Progenitor cell of endocrine pancreas (in vitro differentiated cells): ENCODE data around the gene EXOSC7. TPM values are rescaled to one million over a fixed set of nuclear protein-coding genes. Genes with fewer than 3 reads are reported as not detected.

Source experiments
- DNase-seq: peaks from one replicate; pipeline ENCODE4 v3.0.0; 2021; ENCODE audit warnings: low spot score; ENCODE audit not compliant: unreplicated experiment
- H3K27ac Mint-ChIP-seq: 2 replicates; pipeline ENCODE4 v1.8.0; 2021; ENCODE audit warnings: mild to moderate bottlenecking, moderate library complexity, mixed read lengths
- H3K27me3 Mint-ChIP-seq: 2 replicates; pipeline ENCODE4 v1.8.0; 2021; ENCODE audit warnings: mixed read lengths
- H3K36me3 Mint-ChIP-seq: 2 replicates; pipeline ENCODE4 v1.8.0; 2022; ENCODE audit warnings: mixed read lengths; ENCODE audit not compliant: insufficient read depth
- H3K4me1 Mint-ChIP-seq: 2 replicates; pipeline ENCODE4 v1.8.0; 2021; ENCODE audit warnings: low read depth, mixed read lengths
- H3K4me3 Mint-ChIP-seq: 2 replicates; pipeline ENCODE4 v1.8.0; 2021; ENCODE audit warnings: low read depth, mild to moderate bottlenecking, moderate library complexity, mixed read lengths
- H3K9me3 Mint-ChIP-seq: 2 replicates; pipeline ENCODE4 v1.8.0; 2021; ENCODE audit warnings: low read depth, mixed read lengths
- total RNA-seq: library from RNA; stranded (reverse); gene quantifications from 2 replicates; pipeline ENCODE4 v1.2.1, GENCODE V29; 2021
- TF ChIP-seq, protein P1 (sequence below): fragments of 200-600 bp; sonication (generic); IDR thresholded peaks from one replicate; pipeline ENCODE4 v1.5.0; 2021; ENCODE audit warnings: antibody characterized with exemption, mild to moderate bottlenecking; ENCODE audit not compliant: unreplicated experiment

EXOSC7 gene
- total RNA-seq, 1 donor from 2014 or later: 51.2 TPM

DNA sequence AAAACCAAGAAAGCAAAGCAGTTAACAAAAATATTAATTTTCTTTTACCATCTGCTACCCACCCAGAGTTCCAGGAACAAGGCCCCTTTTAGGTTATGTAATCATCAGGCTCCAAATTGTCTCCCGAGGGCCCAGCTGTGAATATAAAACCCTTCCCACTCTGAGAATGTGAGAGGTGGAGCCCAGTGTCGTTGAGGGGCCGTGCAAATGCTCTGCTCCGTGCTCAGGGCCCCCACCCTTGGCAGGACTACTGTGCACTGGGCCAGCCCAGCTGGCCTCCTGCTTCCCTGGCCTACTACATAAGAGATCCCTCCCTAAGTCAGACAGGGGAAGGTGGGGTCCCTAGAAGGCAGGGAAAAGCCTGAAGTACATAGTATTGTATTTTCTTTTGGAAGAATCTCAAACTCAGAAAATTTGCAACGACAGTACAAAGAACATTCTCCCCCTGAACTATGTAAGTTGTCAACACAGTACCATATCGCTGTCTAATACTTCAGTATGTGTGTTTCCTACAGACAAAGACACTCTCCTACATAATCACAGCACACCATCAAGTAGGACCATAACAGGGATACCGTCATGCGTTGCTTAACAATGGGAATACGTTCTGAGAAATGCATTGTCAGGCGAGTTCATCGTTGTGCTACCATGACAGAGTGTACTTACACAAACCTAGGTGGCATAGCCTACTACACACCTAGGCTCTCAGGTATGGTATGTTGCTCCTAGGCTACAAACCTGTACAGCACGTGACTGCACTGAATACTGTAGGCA, 45.7 kb downstream of the EXOSC7 start:
- Mint-ChIP-seq H3K36me3 (no peaks in the 10 kb centered on the region), H3K4me3 (no peak overlapping the region), H3K9me3 (no peaks in the 10 kb centered on the region), H3K4me1 (peaks cover 1% of the 10 kb centered on the region), H3K27ac (no peak overlapping the region), H3K27me3 (peaks cover 15% of the 10 kb centered on the region)
- TF ChIP-seq, protein P1, sequence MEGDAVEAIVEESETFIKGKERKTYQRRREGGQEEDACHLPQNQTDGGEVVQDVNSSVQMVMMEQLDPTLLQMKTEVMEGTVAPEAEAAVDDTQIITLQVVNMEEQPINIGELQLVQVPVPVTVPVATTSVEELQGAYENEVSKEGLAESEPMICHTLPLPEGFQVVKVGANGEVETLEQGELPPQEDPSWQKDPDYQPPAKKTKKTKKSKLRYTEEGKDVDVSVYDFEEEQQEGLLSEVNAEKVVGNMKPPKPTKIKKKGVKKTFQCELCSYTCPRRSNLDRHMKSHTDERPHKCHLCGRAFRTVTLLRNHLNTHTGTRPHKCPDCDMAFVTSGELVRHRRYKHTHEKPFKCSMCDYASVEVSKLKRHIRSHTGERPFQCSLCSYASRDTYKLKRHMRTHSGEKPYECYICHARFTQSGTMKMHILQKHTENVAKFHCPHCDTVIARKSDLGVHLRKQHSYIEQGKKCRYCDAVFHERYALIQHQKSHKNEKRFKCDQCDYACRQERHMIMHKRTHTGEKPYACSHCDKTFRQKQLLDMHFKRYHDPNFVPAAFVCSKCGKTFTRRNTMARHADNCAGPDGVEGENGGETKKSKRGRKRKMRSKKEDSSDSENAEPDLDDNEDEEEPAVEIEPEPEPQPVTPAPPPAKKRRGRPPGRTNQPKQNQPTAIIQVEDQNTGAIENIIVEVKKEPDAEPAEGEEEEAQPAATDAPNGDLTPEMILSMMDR: no peak
- DNase-seq: no peak

DNA sequence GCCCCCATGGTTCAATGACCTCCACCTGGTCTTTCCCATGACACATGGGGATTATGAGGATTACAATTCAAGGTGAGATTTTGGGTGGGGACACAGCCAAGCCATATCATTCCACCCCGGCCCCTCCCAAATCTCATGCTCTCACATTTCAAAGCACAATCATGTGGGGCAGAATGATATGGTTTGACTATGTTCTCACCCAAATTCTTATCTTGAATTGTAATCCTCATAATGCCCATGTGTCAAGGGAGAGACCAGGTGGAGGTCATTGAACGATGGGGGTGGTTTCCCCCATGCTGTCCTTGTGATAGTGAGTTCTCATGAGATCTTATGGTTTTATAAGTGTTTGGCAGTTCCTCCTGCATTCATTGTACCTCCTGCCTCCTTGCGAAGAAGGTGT, 47.6 kb downstream of the EXOSC7 start:
- DNase-seq: no peak
- peaks cover 3% of the 10 kb centered on the region for H3K4me1 Mint-ChIP-seq
- TF ChIP-seq, protein P1: no peak
- H3K36me3 Mint-ChIP-seq: no peaks in the 10 kb centered on the region
- no peaks in the 10 kb centered on the region for H3K9me3 Mint-ChIP-seq
- no peak overlapping the region for H3K4me3 Mint-ChIP-seq
- peaks cover 20% of the 10 kb centered on the region for H3K27me3 Mint-ChIP-seq
- H3K27ac Mint-ChIP-seq: no peak overlapping the region

DNA sequence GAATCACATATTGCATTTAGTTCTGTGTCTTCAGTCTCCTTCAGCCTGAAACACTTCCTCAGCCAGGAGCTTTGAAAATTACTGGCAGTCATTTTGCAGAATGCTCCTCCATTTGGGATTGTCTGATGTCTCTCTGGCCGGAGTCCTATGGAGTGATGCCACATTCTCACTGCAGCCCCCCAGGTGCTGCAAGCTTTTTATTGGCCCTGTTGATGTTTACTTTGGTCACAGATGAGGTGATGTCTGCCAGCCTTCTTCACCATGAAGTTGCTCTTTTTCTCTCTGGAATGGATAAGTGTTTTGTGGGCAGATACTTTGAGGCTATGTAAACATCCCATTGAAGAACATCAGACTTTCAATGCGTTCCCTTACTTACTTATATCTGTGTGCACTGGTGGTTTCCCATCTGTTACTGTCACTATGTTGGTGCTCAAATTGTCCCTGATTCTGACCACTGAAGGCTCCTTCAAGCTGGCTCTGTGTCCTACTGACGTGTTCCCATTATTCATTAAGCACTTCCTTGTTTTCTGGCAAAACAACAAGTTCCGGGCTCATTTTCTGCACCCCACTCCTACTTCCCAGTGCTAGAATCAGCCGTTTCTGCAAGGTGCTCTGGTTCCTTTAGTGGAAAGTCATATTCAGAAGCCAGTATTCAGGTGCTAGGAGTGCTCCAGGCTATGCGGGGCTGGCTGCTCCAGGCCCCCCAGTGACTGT, 48.7 kb downstream of the EXOSC7 start:
- no peaks in the 10 kb centered on the region for H3K36me3 Mint-ChIP-seq
- TF ChIP-seq, protein P1: no peak
- H3K9me3 Mint-ChIP-seq: no peaks in the 10 kb centered on the region
- H3K4me1 Mint-ChIP-seq: peaks cover 3% of the 10 kb centered on the region
- peaks cover 20% of the 10 kb centered on the region for H3K27me3 Mint-ChIP-seq
- H3K27ac Mint-ChIP-seq: no peak overlapping the region
- no peak for DNase-seq
- no peak overlapping the region for H3K4me3 Mint-ChIP-seq

DNA sequence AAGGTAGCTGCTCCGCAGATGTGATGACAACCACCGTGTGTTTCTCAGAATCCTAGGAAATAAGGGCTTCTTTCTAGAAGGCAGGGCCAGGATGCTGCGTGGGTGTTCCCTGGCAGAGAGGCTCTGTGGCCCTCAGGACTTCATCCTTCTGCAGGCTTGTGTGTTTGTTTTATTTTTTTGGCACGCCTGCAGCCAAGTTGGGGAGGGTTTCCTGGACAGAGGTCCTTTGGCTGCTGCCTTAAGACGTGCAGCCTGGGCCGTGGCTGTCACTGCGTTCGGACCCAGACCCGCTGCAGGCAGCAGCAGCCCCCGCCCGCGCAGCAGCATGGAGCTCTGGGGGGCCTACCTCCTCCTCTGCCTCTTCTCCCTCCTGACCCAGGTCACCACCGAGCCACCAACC, 50.0 kb downstream of the EXOSC7 start, which contains the start of gene CLEC3B:
Gene CLEC3B (plus strand): TSS at position 266 of the 400 bp plus-strand sequence. CDS start 60 bp downstream, at position 326.
- Mint-ChIP-seq H3K27me3 (peaks cover 24% of the 10 kb centered on the region), H3K27ac (no peak within 1 kb of the TSS), H3K36me3 (no peaks in the 10 kb centered on the region), H3K9me3 (no peaks in the 10 kb centered on the region), H3K4me3 (no peak within 1 kb of the TSS), H3K4me1 (peaks cover 3% of the 10 kb centered on the region)
- DNase-seq: no peak
- TF ChIP-seq, protein P1: no peak

DNA sequence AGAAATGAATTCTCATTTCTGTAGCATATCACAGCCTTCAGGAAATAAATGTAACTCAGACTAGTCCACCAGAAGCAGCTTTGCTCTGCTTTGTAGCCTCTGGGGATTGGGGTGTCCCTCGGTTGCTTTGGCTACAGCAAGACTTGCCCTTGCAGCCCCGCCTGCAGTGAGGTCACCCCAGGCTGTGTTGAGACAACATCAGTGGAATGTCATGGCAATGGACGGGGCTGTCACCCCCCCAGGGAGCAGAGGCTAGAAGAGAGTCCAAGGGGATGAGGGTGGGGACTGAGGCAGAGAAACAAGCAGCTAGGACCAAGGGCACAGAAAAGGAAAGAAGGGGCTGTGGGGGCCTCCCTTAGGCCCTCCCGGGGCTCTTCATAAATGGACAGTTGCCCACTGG, 50.9 kb downstream of the EXOSC7 start:
- Mint-ChIP-seq H3K4me3 (no peak overlapping the region), H3K9me3 (no peaks in the 10 kb centered on the region), H3K27ac (no peak overlapping the region), H3K4me1 (peaks cover 3% of the 10 kb centered on the region), H3K36me3 (no peaks in the 10 kb centered on the region), H3K27me3 (peaks cover 24% of the 10 kb centered on the region)
- TF ChIP-seq, protein P1: no peak
- DNase-seq: no peak
